ENCODE measurements around the gene HIVEP2. TPM values are rescaled to one million over a fixed set of nuclear protein-coding genes. Genes with fewer than 3 reads are reported as not detected.

HIVEP2 gene
- total RNA-seq, 5 donors from 2014 or later (not counting 1 experiment from before 2014, with no cell fraction given), result 71.4 to 81.4 (median 75.2) TPM

- Histone ChIP-seq H3K4me1 (ENCODE audit: control insufficient read depth in 1 of 2, extremely low read depth in 1 of 2, insufficient read depth in 2 of 2, low read length in 2 of 2) (peaks cover 13 to 21% of the 10 kb centered on the region in 2 experiments), H3K27me3 (replicated peaks in 1 of 2; ENCODE audit: control insufficient read depth in 2 of 2, extremely low read depth in 1 of 2, insufficient read depth in 2 of 2, low read length in 1 of 2) (no peaks in the 10 kb centered on the region), H3K9me3 (no peaks in the 10 kb centered on the region), H3K4me3 (ENCODE audit: control insufficient read depth in 1 of 2, extremely low read depth in 1 of 2, low read length in 1 of 2) (no peak overlapping the region), H3K36me3 (ENCODE audit: control insufficient read depth in 2 of 2, extremely low read depth in 1 of 2, insufficient read depth in 1 of 2, low read length in 1 of 2) (peaks cover 4 to 10% of the 10 kb centered on the region in 2 donors), H3K27ac (ENCODE audit: low read length) (no peak overlapping the region)
- Mint-ChIP-seq H3K27me3 (no peaks in the 10 kb centered on the region), H3K4me1 (peaks cover 67 to 80% (median 75%) of the 10 kb centered on the region in 3 donors), H3K27ac (peak overlapping the region; percentile 48 to 87), H3K36me3 (peaks cover 45% of the 10 kb centered on the region), H3K9me3 (peaks cover 0 to 5% (median 0%) of the 10 kb centered on the region in 3 donors), H3K4me3 (no peak overlapping the region)
- POLR2A ChIA-PET, result interaction anchor here (0.5 to 1.6 kb wide), 5 partner anchors 8 to 647 kb away, joined by 4 to 9 read pairs (median 4); no protein-coding TSS in a partner anchor
- CTCF ChIA-PET, result interaction anchor here (0.5 to 1.4 kb wide), 4 partner anchors 9 to 42 kb away, joined by 3 to 5 read pairs (median 4); no protein-coding TSS in a partner anchor
- 97% methylated on average over 6 of the region's 7 CpGs for WGBS (ENCODE audit: insufficient coverage)
- no peak for DNase-seq
- no peak for ATAC-seq (replicated peaks in 1 of 4)
Observed at GRCh38 chr6:142827369-142827768, 117.6 kb downstream of the HIVEP2 start.

GRCh38 chr6:142825760-142826159, 119.2 kb downstream of the HIVEP2 start:
- Histone ChIP-seq H3K27ac (ENCODE audit: low read length) (no peak overlapping the region), H3K36me3 (ENCODE audit: control insufficient read depth in 2 of 2, extremely low read depth in 1 of 2, insufficient read depth in 1 of 2, low read length in 1 of 2) (peaks cover 4 to 8% of the 10 kb centered on the region in 2 donors), H3K4me1 (ENCODE audit: control insufficient read depth in 1 of 2, extremely low read depth in 1 of 2, insufficient read depth in 2 of 2, low read length in 2 of 2) (peaks cover 23 to 31% of the 10 kb centered on the region in 2 experiments), H3K9me3 (no peaks in the 10 kb centered on the region), H3K27me3 (replicated peaks in 1 of 2; ENCODE audit: control insufficient read depth in 2 of 2, extremely low read depth in 1 of 2, insufficient read depth in 2 of 2, low read length in 1 of 2) (no peaks in the 10 kb centered on the region), H3K4me3 (ENCODE audit: control insufficient read depth in 1 of 2, extremely low read depth in 1 of 2, low read length in 1 of 2) (no peak overlapping the region)
- H3K9me3 Mint-ChIP-seq, result peaks cover 0 to 5% (median 0%) of the 10 kb centered on the region in 3 donors
- peaks cover 35% of the 10 kb centered on the region for H3K36me3 Mint-ChIP-seq
- H3K4me3 Mint-ChIP-seq, result no peak overlapping the region
- H3K27me3 Mint-ChIP-seq, result no peaks in the 10 kb centered on the region
- peaks cover 74 to 84% (median 83%) of the 10 kb centered on the region in 3 donors for H3K4me1 Mint-ChIP-seq
- ChIA-PET CTCF (interaction anchor here in 1 of 2 donors (0.6 kb wide), 2 partner anchors 20 to 57 kb away, joined by 3 read pairs; no protein-coding TSS in a partner anchor), POLR2A (interaction anchor here (0.7 to 1.4 kb wide), 3 partner anchors 14 to 115 kb away, joined by 3 to 4 read pairs (median 4); no protein-coding TSS in a partner anchor)
- no peak for ATAC-seq (replicated peaks in 1 of 4)
- H3K27ac Mint-ChIP-seq, result no peak overlapping the region
- no peak for DNase-seq
- WGBS (ENCODE audit: insufficient coverage), result no CpG with 5 or more reads among the region's 1 CpG

GRCh38 chr6:142824426-142824825, 120.5 kb downstream of the HIVEP2 start:
- 92% methylated on average over 1 of the region's 3 CpGs for WGBS (ENCODE audit: insufficient coverage)
- Histone ChIP-seq H3K27me3 (replicated peaks in 1 of 2; ENCODE audit: control insufficient read depth in 2 of 2, extremely low read depth in 1 of 2, insufficient read depth in 2 of 2, low read length in 1 of 2) (no peaks in the 10 kb centered on the region), H3K36me3 (ENCODE audit: control insufficient read depth in 2 of 2, extremely low read depth in 1 of 2, insufficient read depth in 1 of 2, low read length in 1 of 2) (peaks cover 4 to 8% of the 10 kb centered on the region in 2 donors), H3K4me1 (ENCODE audit: control insufficient read depth in 1 of 2, extremely low read depth in 1 of 2, insufficient read depth in 2 of 2, low read length in 2 of 2) (peaks cover 31 to 39% of the 10 kb centered on the region in 2 experiments), H3K27ac (ENCODE audit: low read length) (no peak overlapping the region), H3K4me3 (ENCODE audit: control insufficient read depth in 1 of 2, extremely low read depth in 1 of 2, low read length in 1 of 2) (no peak overlapping the region), H3K9me3 (no peaks in the 10 kb centered on the region)
- ChIA-PET CTCF (interaction anchor here (1.0 to 1.4 kb wide), 6 partner anchors 11 to 52 kb away, joined by 3 to 7 read pairs (median 4); no protein-coding TSS in a partner anchor), POLR2A (interaction anchor here in 1 of 2 donors (0.5 kb wide), 1 partner anchor 118 kb away, joined by 3 read pairs; no protein-coding TSS in a partner anchor)
- peaks cover 23% of the 10 kb centered on the region for H3K36me3 Mint-ChIP-seq
- DNase-seq (no peak), ATAC-seq (replicated peaks in 1 of 4) (no peak)
- H3K4me1 Mint-ChIP-seq, result peaks cover 74 to 85% (median 83%) of the 10 kb centered on the region in 3 donors
- H3K4me3 Mint-ChIP-seq, result no peak overlapping the region
- no peaks in the 10 kb centered on the region for H3K27me3 Mint-ChIP-seq
- H3K27ac Mint-ChIP-seq, result peak overlapping the region; percentile 66 to 80
- H3K9me3 Mint-ChIP-seq, result peaks cover 0 to 5% (median 0%) of the 10 kb centered on the region in 3 donors

GRCh38 chr6:142823256-142823902, 121.6 kb downstream of the HIVEP2 start:
- DNase-seq (no peak), ATAC-seq (replicated peaks in 1 of 4) (no peak)
- no peaks in the 10 kb centered on the region for H3K27me3 ChIP-seq (replicated peaks in 1 of 2; ENCODE audit: control insufficient read depth in 2 of 2, extremely low read depth in 1 of 2, insufficient read depth in 2 of 2, low read length in 1 of 2)
- CTCF ChIA-PET, result interaction anchor here (0.7 to 1.4 kb wide), 8 partner anchors 10 to 59 kb away, joined by 3 to 7 read pairs (median 4); no protein-coding TSS in a partner anchor
- POLR2A ChIA-PET, result interaction anchor here in 1 of 2 donors (1.0 kb wide), 1 partner anchor 20 kb away, joined by 4 read pairs; no protein-coding TSS in a partner anchor
- peak overlapping the region in 1 of 3 donors; percentile 80 for H3K4me3 Mint-ChIP-seq
- H3K27ac ChIP-seq (ENCODE audit: low read length), result peak overlapping the region; percentile 89
- peaks cover 2 to 8% of the 10 kb centered on the region in 2 donors for H3K36me3 ChIP-seq (ENCODE audit: control insufficient read depth in 2 of 2, extremely low read depth in 1 of 2, insufficient read depth in 1 of 2, low read length in 1 of 2)
- H3K27me3 Mint-ChIP-seq, result no peaks in the 10 kb centered on the region
- H3K9me3 ChIP-seq, result no peaks in the 10 kb centered on the region
- peak overlapping the region; percentile 85 to 86 for H3K27ac Mint-ChIP-seq
- peaks cover 33 to 39% of the 10 kb centered on the region in 2 experiments for H3K4me1 ChIP-seq (ENCODE audit: control insufficient read depth in 1 of 2, extremely low read depth in 1 of 2, insufficient read depth in 2 of 2, low read length in 2 of 2)
- WGBS (ENCODE audit: insufficient coverage), result 84% methylated on average over 6 of the region's 10 CpGs
- H3K4me3 ChIP-seq (ENCODE audit: control insufficient read depth in 1 of 2, extremely low read depth in 1 of 2, low read length in 1 of 2), result no peak overlapping the region
- H3K36me3 Mint-ChIP-seq, result peaks cover 15% of the 10 kb centered on the region
- H3K9me3 Mint-ChIP-seq, result no peaks in the 10 kb centered on the region
- peaks cover 75 to 82% (median 81%) of the 10 kb centered on the region in 3 donors for H3K4me1 Mint-ChIP-seq

- ATAC-seq (replicated peaks in 1 of 4) (no peak), DNase-seq (peak in 6 of 35 experiments; percentile 8 to 49 (median 18))
- Histone ChIP-seq H3K4me1 (ENCODE audit: control insufficient read depth in 1 of 2, extremely low read depth in 1 of 2, insufficient read depth in 2 of 2, low read length in 2 of 2) (peaks cover 33 to 45% of the 10 kb centered on the region in 2 experiments), H3K27me3 (replicated peaks in 1 of 2; ENCODE audit: control insufficient read depth in 2 of 2, extremely low read depth in 1 of 2, insufficient read depth in 2 of 2, low read length in 1 of 2) (no peaks in the 10 kb centered on the region), H3K9me3 (no peaks in the 10 kb centered on the region), H3K4me3 (ENCODE audit: control insufficient read depth in 1 of 2, extremely low read depth in 1 of 2, low read length in 1 of 2) (no peak overlapping the region), H3K36me3 (ENCODE audit: control insufficient read depth in 2 of 2, extremely low read depth in 1 of 2, insufficient read depth in 1 of 2, low read length in 1 of 2) (peaks cover 0 to 8% of the 10 kb centered on the region in 2 donors), H3K27ac (ENCODE audit: low read length) (peak overlapping the region; percentile 89)
- no peaks in the 10 kb centered on the region for H3K27me3 Mint-ChIP-seq
- WGBS (ENCODE audit: insufficient coverage), result 67% methylated on average over 3 of the region's 3 CpGs
- CTCF ChIA-PET, result interaction anchor here (0.6 to 1.3 kb wide), 2 partner anchors 14 to 34 kb away, joined by 3 to 4 read pairs; no protein-coding TSS in a partner anchor
- H3K4me1 Mint-ChIP-seq, result peaks cover 71 to 79% (median 78%) of the 10 kb centered on the region in 3 donors
- POLR2A ChIA-PET, result no interaction called here
- H3K4me3 Mint-ChIP-seq, result peak overlapping the region in 2 of 3 donors; percentile 2 to 80
- no peaks in the 10 kb centered on the region for H3K9me3 Mint-ChIP-seq
- H3K27ac Mint-ChIP-seq, result peak overlapping the region; percentile 85 to 86
- H3K36me3 Mint-ChIP-seq, result peaks cover 15% of the 10 kb centered on the region
Observed at GRCh38 chr6:142822842-142823241, 122.1 kb downstream of the HIVEP2 start.

GRCh38 chr6:142822383-142822782, 122.6 kb downstream of the HIVEP2 start:
- H3K4me3 ChIP-seq (ENCODE audit: control insufficient read depth in 1 of 2, extremely low read depth in 1 of 2, low read length in 1 of 2), result no peak overlapping the region
- peak in 2 of 4 experiments; percentile 22 to 34 for ATAC-seq (replicated peaks in 1 of 4)
- H3K27me3 ChIP-seq (replicated peaks in 1 of 2; ENCODE audit: control insufficient read depth in 2 of 2, extremely low read depth in 1 of 2, insufficient read depth in 2 of 2, low read length in 1 of 2), result no peaks in the 10 kb centered on the region
- H3K9me3 Mint-ChIP-seq, result no peaks in the 10 kb centered on the region
- H3K27ac ChIP-seq (ENCODE audit: low read length), result peak overlapping the region; percentile 89
- POLR2A ChIA-PET, result no interaction called here
- peak in 1 of 35 experiments; percentile 34 for DNase-seq
- no CpG with 5 or more reads among the region's 1 CpG for WGBS (ENCODE audit: insufficient coverage)
- peaks cover 33 to 48% of the 10 kb centered on the region in 2 experiments for H3K4me1 ChIP-seq (ENCODE audit: control insufficient read depth in 1 of 2, extremely low read depth in 1 of 2, insufficient read depth in 2 of 2, low read length in 2 of 2)
- H3K4me3 Mint-ChIP-seq, result peak overlapping the region in 1 of 3 donors; percentile 80
- peak overlapping the region; percentile 85 to 86 for H3K27ac Mint-ChIP-seq
- H3K36me3 ChIP-seq (ENCODE audit: control insufficient read depth in 2 of 2, extremely low read depth in 1 of 2, insufficient read depth in 1 of 2, low read length in 1 of 2), result peaks cover 0 to 8% of the 10 kb centered on the region in 2 donors
- H3K9me3 ChIP-seq, result no peaks in the 10 kb centered on the region
- CTCF ChIA-PET, result interaction anchor here (0.6 to 1.3 kb wide), 2 partner anchors 14 to 35 kb away, joined by 3 to 4 read pairs; no protein-coding TSS in a partner anchor
- H3K27me3 Mint-ChIP-seq, result no peaks in the 10 kb centered on the region
- peaks cover 71 to 79% (median 77%) of the 10 kb centered on the region in 3 donors for H3K4me1 Mint-ChIP-seq
- peaks cover 18% of the 10 kb centered on the region for H3K36me3 Mint-ChIP-seq

Measured in T-cell (primary cell).